ENCODE measurements around the gene IL16.
"Not testable (repeated sequence)": the region's sequence is repeated elsewhere in the genome, so short reads cannot be mapped to it uniquely, and the experiment has no call there.

The IL16 gene

DNA sequence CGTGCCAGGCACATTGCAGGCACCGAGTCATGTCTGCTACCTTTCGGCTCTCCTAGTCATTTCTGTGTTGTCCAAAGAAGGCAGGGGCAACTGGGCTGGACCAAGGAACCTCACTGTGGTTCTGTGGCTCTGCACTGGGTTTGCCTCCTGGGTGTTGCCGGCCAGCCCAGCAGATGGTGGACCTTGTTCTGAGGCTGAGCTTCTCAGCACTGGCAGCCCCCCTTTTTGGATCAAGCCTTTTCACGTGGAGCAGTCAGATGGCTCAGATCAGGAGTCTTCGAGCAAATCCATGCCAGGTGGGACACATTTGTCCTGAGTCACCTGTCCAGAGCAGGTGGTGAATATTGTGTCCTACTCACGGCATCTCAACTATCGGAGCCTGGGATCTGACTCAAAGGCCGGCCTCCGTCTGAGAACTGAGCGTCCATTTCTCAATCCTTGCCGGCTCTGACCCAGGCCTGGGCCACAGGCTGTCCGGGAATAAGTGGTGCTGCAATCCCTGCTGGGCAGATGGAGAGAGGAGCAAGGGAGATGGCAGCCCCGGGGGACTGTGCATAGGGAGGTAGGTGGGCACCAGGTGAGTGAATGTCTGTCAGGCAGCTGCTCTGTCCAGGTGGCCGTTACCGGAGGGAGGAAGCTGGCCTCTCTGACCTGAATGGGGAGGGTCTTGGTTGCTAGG lies at the start of gene IL16:
Gene IL16, plus strand, starts transcription at position 304 of the 679 bp plus-strand sequence. CDS start 28,521 bp downstream, outside the sequence.
- in situ Hi-C loops (cut with MboI; ENCODE audit: low sequenced_read_pairs), result no loop called here

DNA sequence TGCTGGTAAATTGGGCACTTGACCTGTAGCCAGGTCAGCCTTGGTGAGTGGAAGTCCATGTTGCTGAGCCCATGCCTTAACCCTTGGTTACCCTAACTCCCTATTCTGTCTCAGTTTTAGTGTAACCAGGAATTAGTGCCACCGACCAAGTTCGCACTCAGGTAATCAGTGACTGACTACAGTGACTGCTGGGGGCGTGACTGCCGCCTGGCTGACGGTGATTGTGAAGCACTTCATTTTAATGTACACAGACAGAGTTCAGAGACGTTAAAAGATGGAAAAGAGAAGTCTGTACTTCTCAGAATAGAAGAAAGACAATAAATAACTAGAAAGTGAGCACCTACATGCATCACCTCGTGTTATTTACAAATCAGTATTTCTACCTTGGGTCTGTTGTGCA lies 45.3 kb upstream of the IL16 start:
- in situ Hi-C loops (cut with MboI; ENCODE audit: low sequenced_read_pairs), result no loop called here

DNA sequence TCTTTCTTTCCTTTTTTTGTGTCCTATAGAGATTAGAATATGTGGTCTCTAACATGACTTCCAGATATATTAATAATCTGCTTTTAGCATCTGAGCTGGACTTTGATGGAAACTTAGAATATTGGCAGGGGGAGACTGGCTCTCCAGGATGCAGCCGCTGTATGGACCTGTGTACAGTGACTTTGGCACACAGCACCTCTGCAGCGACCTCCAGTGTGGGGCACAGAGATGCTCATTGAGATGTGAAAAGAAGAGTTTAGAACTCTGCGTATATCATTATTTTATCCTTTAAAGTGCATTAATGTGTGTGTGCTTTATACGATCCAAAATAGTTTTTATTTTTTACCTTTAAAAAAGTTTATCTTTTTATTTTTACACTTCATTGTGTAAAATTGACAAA lies 44.3 kb upstream of the IL16 start:
- in situ Hi-C loops (cut with MboI; ENCODE audit: low sequenced_read_pairs), result no loop called here

DNA sequence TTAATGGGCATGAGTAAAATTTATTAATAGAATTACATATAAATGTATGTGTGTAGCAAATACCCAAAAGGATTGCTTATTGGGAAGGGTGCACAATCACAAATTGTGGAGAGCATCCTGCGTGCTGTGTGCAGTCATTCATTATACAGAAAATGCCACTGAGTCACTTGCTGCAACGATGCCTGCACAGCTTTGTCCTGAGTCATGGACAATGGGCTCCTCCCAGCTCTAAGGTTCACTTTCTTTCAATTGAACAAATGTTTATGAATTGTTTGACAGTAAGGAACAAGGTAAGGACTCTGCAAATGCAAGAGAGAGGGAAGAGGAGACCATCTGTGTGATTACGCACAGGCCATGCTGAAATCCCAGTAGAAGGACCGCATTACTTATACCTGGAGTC lies 43.9 kb upstream of the IL16 start:
- in situ Hi-C loops (cut with MboI; ENCODE audit: low sequenced_read_pairs), result no loop called here

DNA sequence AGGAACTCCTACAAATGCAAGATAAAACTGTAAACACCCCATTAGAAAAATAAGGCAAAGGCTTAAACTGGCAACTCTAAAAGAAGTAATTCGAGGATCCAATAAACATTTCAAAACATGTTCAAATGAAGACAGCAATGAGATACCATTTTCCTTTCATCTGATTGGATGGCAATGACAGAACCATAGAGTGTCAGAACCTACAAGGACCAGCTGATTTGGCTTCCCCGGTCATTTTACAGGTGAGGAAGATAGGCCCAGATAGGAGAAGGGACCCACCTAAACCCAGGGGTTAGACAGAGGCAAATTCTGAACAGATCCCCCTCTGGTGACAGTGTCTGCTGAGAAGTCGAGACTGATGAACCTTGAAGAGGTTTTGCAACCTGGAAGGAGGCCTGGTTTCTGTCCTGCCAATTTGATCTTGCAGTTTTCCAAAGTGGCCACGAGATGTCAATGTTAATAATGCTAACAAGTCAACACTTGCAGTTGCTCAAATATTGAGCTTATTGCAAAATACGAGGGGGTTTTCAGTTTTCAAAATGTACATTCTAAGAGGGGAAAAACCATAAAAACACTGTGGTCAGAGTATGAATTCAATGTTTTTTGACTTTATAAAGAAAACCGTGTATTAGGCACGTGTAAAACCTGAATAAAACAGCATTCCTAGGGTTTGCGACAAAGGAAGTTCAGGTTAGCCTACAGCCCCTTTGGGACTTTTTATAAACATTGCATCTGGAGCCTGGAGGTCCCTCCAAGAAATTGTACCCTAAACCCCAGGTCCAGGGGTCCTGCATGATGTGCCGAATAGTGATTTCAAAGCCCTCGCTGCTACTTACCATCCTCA lies 41.1 kb upstream of the IL16 start:
- in situ Hi-C loops (cut with MboI; ENCODE audit: low sequenced_read_pairs), result no loop called here

DNA sequence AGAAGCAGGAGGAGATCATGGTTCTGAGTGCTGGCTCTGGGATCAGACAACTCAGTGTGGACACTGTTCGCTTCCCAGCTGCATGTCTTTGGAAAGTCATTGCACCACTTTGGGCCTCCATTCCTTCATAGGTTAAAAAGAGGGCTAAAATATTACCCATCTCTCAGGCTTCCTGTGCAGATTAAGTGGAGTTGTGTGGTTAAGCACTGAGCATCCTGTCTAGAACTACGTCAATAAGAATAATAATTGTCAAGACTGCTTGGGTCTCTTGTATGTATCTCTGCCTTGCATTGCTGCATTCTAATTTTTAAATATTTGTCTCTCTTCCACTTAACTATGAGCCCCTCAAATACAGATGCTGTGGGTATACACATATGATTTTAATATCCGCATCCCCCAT lies 40.4 kb upstream of the IL16 start:
- in situ Hi-C loops (cut with MboI; ENCODE audit: low sequenced_read_pairs), result no loop called here

DNA sequence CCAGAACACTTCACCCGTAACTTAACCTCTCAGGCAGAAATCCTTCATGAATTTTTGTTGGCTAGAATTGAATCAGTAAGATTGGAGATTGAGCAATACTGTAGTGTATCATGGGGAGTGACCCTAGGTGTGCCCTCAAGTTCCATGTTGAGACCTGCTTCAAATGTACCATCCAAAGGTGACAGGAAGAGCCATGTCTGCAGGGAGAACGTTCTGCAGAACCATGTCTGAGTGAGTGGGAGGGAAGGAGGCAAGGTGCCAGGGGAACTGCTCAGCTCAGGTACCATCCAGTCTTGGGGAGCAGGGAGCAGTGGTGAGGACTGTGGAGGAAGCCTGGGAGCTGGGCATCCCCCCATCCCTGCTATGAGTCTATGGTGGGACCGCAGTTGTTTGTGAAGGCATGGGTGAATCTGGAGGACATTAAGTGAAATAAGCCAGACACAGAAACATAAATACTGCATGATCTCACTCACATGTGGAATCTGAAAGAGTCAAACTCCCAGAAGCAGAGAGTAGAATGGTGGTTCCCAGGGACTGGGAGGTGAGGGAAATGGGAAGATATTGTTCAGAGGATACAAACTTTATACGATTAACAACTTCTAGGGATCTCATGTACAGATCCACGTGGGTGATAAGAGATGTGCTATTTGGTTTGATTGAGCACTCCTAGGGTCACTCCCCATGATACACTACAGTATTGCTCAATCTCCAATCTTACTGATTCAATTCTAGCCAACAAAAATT lies 39.3 kb upstream of the IL16 start:
- in situ Hi-C loops (cut with MboI; ENCODE audit: low sequenced_read_pairs), result no loop called here

DNA sequence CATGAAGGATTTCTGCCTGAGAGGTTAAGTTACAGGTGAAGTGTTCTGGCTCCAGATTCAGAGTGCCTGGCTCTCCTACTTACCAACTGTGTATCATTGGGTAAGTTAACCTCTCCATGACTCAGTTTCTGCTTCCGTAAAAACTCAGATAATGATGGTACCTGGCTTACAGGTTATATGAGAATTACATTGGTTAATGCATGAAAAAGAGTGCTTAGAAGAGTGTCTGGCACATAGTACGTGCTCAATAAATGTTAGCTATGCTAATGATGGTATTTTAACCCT lies 38.8 kb upstream of the IL16 start:
- in situ Hi-C loops (cut with MboI; ENCODE audit: low sequenced_read_pairs), result no loop called here

DNA sequence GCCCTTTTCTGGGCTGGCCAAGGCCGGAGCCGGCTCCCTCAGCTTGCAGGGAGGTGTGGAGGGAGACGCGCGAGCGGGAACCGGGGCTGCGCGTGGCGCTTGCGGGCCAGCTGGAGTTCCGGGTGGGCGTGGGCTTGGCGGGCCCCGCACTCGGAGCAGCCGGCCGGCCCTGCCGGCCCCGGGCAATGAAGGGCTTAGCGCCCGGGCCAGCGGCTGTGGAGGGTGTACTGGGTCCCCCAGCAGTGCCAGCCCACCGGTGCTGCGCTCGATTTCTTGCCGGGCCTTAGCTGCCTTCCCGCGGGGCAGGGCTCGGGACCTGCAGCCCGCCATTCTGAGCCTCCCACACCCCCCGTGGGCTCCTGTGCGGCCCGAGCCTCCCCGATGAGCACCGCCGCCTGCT lies 38.1 kb upstream of the IL16 start:
- in situ Hi-C loops (cut with MboI; ENCODE audit: low sequenced_read_pairs), result not testable (repeated sequence)

DNA sequence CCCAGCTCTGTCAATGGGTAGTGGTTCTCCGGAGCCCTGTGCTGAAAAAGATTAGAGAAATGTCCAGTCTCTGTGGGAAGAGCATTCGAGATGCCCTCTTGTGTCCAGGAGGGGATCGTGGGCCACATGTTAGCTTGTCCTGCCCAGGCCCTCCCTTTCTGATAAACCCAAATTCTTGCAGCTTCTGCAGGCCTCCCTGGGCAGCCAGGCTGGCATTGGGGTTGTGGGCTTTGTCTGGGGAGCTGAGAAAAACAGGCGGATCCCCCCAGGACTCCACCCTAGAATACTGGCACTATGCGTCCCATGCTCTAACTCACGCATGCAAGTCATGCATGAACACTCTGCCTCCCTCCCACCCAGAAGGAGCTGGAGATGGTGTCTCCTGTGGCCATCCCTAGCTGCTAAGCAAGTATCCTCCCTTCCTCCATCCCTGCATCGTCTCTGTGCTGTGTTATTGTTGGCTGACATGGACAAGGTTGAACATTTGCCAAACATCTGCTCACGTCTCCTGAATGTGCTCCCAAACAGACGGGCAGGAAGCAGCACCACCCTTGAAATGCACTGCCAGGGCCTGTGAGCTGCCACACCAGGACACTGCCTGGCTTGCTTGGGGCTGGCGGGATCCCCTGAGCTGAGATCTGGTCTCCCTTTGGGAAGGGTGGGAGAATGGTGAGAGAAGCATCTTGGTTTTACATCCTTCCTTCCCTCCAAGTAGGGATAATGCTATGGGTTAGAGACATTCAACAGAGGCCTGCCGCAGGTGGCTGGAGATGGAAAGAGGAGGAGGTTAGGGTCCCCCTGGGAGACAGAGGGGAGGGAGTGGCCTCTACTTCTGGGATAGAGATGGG lies 36.1 kb upstream of the IL16 start:
- in situ Hi-C loops (cut with MboI; ENCODE audit: low sequenced_read_pairs), result no loop called here

DNA sequence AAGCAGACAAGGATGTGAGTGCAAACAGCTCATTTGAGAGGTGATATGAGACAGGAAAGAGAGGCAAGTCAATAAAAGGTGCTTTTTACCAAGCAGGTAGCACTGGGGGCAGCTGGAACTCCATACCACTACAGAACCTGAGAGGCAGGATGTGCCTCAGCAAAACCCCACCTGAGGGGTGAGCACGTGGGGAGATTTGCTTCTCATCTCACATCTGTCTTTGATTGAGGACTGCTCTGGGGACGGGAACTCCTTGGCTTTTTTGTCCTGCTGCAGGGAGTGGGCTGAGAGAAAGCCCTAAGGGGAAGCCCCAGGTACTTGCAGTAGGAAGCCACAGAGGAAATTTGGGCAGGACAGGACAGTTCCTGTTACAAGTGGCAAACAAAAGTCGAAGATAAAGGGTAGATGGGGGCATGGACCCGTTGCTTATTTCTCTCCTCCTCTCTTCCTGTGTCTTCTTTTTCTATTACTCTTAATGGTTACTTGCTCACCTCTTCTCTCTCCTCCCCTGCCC lies 35.5 kb upstream of the IL16 start:
- in situ Hi-C loops (cut with MboI; ENCODE audit: low sequenced_read_pairs), result no loop called here

DNA sequence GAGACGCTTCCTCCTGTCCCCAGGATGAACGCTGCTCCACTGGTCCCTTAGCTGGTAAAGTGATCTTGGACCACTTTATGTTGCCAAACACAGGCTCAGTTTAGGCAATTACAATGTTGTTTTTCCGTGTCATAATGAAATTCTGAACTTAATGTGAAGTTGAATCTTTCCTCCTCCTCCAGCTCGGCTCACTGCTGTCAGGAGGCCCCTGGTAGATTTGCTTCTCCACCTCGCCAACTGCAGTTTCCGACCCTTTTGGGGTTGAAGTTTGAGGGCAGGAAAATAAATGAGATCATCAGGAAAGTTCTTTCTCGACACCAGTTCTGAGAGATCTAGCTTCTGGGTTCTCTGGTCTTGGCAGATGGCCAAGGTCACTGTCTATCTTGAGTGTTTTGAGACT lies 34.8 kb upstream of the IL16 start:
- in situ Hi-C loops (cut with MboI; ENCODE audit: low sequenced_read_pairs), result no loop called here

DNA sequence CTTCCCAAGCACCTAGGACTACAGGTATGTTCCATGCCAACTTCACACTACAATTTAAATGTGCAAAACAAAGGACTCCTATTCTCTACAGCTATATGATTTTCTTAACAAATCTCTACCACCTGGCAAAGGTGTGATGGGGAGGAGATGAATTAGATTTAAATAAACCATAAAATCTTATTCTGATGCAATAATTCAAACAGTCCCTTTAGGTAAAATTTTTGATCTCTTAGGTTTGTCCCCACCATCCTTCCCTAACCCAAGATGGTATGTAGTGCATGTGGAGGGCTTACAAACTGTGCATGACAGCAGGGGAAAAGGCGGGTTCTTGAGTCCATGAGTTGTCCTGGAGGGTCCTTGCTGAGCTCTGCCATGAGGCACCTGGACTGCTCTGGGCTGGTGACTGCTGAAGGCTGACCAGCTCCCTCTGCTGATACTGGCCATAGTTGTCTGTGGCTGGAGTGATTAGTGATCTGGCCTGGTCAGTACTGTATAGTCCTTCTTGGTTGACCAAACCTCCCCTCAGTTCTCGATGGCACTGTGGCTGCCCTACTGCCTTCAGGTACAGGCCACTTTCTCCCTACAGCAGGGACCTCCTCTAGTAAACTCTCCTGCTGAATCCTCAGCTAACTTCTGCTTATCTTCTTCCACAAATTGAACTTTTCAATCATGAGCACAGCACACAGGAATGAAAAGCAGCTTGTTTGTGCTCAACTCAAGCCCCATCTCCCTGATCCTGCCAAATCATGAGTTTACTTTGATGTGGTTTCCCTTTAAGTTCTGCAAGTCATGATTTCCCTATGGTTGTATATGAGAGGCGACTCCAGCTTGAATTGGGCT lies 32.5 kb upstream of the IL16 start:
- in situ Hi-C loops (cut with MboI; ENCODE audit: low sequenced_read_pairs), result no loop called here

DNA sequence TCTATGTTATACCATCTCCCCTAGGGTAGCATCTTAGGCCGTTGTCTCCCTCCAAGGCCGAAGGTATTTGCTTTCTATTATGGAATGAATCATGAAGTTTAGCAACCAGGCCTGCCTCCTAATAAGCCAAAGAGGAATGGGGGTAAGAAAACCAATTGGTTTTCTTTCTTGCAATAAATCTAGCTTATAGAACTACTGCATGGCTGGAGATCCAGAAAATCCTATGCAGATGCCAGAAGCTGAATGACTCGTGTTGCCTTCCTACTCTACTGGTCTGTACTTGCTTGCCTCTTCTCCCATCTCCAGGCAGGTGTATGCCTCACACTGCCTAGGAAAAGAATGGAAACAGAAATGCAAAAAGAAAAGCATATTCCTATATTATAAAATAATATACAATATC lies 31.1 kb upstream of the IL16 start:
- in situ Hi-C loops (cut with MboI; ENCODE audit: low sequenced_read_pairs), result no loop called here

DNA sequence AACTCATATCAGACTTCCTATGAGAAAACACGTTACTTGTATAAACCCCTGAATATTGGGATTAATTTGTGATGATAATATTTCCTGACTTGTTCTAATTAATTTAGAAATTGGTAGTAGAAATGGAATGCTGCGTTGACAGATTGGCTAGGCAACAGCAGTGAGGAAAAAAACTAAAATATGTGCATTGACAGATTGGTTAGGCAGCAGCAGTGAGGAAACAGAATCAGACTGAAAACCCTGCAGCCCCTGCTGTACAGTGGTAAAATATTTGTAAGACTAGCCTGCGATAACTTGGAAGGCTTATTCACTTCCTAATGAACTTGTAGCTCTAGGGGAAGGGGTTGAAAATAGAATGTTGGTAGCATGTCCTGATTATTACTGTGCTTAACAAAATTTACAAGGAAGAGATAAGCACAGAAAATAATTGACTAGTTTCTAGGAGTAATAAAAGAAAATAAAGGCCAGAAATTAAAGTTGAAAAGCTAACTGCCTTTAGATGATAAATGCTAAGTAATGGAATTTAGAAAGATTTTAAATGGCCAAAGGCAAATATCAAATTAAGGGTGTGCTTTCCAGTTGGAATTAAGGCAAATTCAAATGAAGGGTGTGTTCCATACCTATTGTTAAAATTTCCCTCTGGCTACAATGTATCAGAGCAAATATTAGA lies 29.9 kb upstream of the IL16 start:
- in situ Hi-C loops (cut with MboI; ENCODE audit: low sequenced_read_pairs), result no loop called here

DNA sequence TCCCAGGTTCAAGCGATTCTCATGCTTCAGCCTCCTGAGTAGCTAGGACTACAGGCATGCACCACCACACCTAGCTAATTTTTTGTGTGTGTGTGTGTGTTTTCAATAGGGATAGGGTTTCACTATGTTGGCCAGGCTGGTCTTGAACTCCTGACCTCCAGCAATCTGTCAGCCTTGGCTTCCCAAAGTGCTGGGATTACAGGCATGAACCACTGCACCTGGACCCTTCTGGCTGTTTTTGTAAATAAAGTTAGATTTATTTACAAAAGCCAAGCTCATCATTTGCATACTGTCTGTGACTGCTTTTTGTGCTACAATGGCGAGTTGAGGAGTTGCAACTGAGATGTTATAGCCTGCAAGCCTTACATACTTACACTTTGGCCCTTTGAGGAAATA lies 28.6 kb upstream of the IL16 start:
- in situ Hi-C loops (cut with MboI; ENCODE audit: low sequenced_read_pairs), result no loop called here

DNA sequence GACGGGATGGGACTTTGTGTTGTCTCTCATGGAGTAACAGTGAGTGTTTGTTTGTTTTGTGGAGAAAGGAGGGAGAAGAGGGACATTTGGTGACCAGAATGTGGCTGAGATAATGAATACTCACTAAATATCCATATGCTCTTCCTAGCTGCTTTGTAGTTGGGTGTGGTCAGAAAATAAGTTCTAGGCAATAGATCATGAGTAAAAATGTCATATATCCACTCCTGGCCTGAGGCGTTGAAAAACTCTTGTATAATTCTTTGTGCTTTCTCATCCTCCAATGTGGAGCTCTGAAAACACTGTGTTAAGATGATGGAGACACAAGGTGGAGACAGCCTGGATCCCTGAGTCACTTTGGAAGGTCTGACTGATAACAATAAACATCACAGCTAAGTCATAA lies 28.0 kb upstream of the IL16 start:
- in situ Hi-C loops (cut with MboI; ENCODE audit: low sequenced_read_pairs), result no loop called here

DNA sequence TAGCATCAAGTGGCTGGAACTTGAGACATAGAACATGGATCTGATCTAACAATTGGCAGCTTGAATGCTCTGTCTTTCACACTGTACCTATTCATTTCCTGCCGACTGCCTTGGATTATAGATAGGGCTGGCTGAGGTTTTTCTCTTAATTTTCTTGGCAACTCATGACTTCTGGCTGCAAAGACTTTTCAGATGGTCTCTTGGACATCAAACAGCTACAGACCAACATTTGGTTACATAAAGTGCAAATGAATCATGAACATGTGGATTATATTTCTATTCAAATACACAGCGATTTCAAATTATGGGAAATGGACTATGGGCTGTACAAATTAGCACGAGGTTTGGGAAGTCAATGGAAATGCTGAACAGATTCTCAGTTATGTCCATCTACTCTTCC lies 26.2 kb upstream of the IL16 start:
- in situ Hi-C loops (cut with MboI; ENCODE audit: low sequenced_read_pairs), result no loop called here

DNA sequence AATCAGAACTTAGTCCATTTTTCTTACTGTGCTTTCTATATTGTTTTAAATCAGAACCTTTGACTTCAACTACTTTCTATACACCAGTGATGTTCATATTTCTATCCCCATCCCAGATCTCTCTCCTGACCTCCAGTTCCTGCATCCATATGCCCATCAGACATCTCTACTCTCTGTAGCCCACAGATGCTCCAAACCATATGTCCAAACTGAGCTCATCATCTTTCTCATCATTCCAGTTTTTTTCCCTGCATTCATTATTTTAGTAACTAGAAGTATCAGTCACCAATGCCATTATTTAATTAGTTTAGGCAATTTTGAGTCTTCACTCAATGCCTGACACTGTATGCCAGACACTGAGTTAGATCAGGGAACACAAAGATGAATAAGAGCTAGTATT lies 25.4 kb upstream of the IL16 start:
- in situ Hi-C loops (cut with MboI; ENCODE audit: low sequenced_read_pairs), result no loop called here
